ENCODE measurements around the gene NTRK2. TPM values are rescaled to one million over a fixed set of nuclear protein-coding genes. Genes with fewer than 3 reads are reported as not detected.

Gene NTRK2
- total RNA-seq, 4 donors from 2014 or later: 9.5 to 19.5 (median 12.3) TPM

- no peak overlapping the region for H3K4me3 ChIP-seq
- peak; percentile 34 to 59 for TF ChIP-seq CTCF (IDR thresholded peaks at IDR 0.05)
- no peak for TF ChIP-seq POLR2A (IDR thresholded peaks at IDR 0.05)
- no peaks in the 10 kb centered on the region for H3K36me3 ChIP-seq
- H3K27ac ChIP-seq: no peak overlapping the region
- H3K27me3 ChIP-seq: no peaks in the 10 kb centered on the region
- peak in 1 of 2 donors; percentile 77 for DNase-seq (ENCODE audit: low spot score in 2 of 2)
- 45% methylated on average over 4 of the region's 4 CpGs for WGBS
- H3K4me1 ChIP-seq: peaks cover 4% of the 10 kb centered on the region
- no peaks in the 10 kb centered on the region for H3K9me3 ChIP-seq
Observed at GRCh38 chr9:84697509-84698114, 28.1 kb downstream of the NTRK2 start.

GRCh38 chr9:84698323-84698722 is 28.8 kb downstream of the NTRK2 start:
- H3K4me1 ChIP-seq: peaks cover 4% of the 10 kb centered on the region
- H3K36me3 ChIP-seq: no peaks in the 10 kb centered on the region
- DNase-seq (ENCODE audit: low spot score in 2 of 2): no peak
- H3K9me3 ChIP-seq: no peaks in the 10 kb centered on the region
- H3K4me3 ChIP-seq: no peak overlapping the region
- 81% methylated on average over 2 of the region's 2 CpGs for WGBS
- TF ChIP-seq EP300 (IDR thresholded peaks at IDR 0.05) (no peak), CTCF (IDR thresholded peaks at IDR 0.05) (no peak), POLR2A (IDR thresholded peaks at IDR 0.05) (no peak), POLR2AphosphoS5 (IDR thresholded peaks at IDR 0.05) (no peak)
- H3K27me3 ChIP-seq: no peaks in the 10 kb centered on the region
- no peak overlapping the region for H3K27ac ChIP-seq

GRCh38 chr9:84699984-84700383 is 30.5 kb downstream of the NTRK2 start:
- H3K9me3 ChIP-seq: no peaks in the 10 kb centered on the region
- H3K4me3 ChIP-seq: no peak overlapping the region
- no peaks in the 10 kb centered on the region for H3K4me1 ChIP-seq
- WGBS: 88% methylated on average over 1 of the region's 1 CpG
- TF ChIP-seq POLR2AphosphoS5 (IDR thresholded peaks at IDR 0.05) (no peak), EP300 (IDR thresholded peaks at IDR 0.05) (no peak), CTCF (IDR thresholded peaks at IDR 0.05) (no peak), POLR2A (IDR thresholded peaks at IDR 0.05) (no peak)
- no peaks in the 10 kb centered on the region for H3K27me3 ChIP-seq
- no peaks in the 10 kb centered on the region for H3K36me3 ChIP-seq
- no peak overlapping the region for H3K27ac ChIP-seq
- DNase-seq (ENCODE audit: low spot score in 2 of 2): no peak

- no peak overlapping the region for H3K4me3 ChIP-seq
- TF ChIP-seq POLR2AphosphoS5 (IDR thresholded peaks at IDR 0.05): no peak
- TF ChIP-seq CTCF (IDR thresholded peaks at IDR 0.05): no peak
- no peak for TF ChIP-seq EP300 (IDR thresholded peaks at IDR 0.05)
- TF ChIP-seq POLR2A (IDR thresholded peaks at IDR 0.05): no peak
- H3K9me3 ChIP-seq: no peaks in the 10 kb centered on the region
- no peak for DNase-seq (ENCODE audit: low spot score in 2 of 2)
- H3K4me1 ChIP-seq: no peaks in the 10 kb centered on the region
- H3K36me3 ChIP-seq: no peaks in the 10 kb centered on the region
- H3K27me3 ChIP-seq: no peaks in the 10 kb centered on the region
- WGBS: 88% methylated on average over 6 of the region's 6 CpGs
- no peak overlapping the region for H3K27ac ChIP-seq
Observed at GRCh38 chr9:84701801-84702200, 32.3 kb downstream of the NTRK2 start.

- Histone ChIP-seq H3K4me1 (no peaks in the 10 kb centered on the region), H3K27ac (no peak overlapping the region), H3K4me3 (no peak overlapping the region), H3K27me3 (no peaks in the 10 kb centered on the region), H3K9me3 (no peaks in the 10 kb centered on the region), H3K36me3 (no peaks in the 10 kb centered on the region)
- 74% methylated on average over 1 of the region's 1 CpG for WGBS
- no peak for DNase-seq (ENCODE audit: low spot score in 2 of 2)
- TF ChIP-seq EP300 (IDR thresholded peaks at IDR 0.05) (no peak), CTCF (IDR thresholded peaks at IDR 0.05) (no peak), POLR2A (IDR thresholded peaks at IDR 0.05) (no peak), POLR2AphosphoS5 (IDR thresholded peaks at IDR 0.05) (no peak)
Observed at GRCh38 chr9:84702471-84702870, 32.9 kb downstream of the NTRK2 start.

Measured in suprapubic skin (tissue), 4 donors.